KOPT-K1 (cell line): ENCODE measurements around the gene SCN8A.
A peak's percentile ranks its signal among the peaks of the same experiment; 100 is the strongest.
"Not testable (repeated sequence)": the region's sequence is repeated elsewhere in the genome, so short reads cannot be mapped to it uniquely, and the experiment has no call there.

ENCODE experiments used
- H3K27ac ChIP-seq: fragments of 200-600 bp; sonication (generic); 2 replicates; pipeline ENCODE4 v1.5.1; 2016; ENCODE audit warnings: antibody characterized with exemption, mild to moderate bottlenecking, low read depth, low read length; ENCODE audit not compliant: poor library complexity, severe bottlenecking
- H3K36me3 ChIP-seq: fragments of 200-600 bp; sonication (generic); 2 replicates; pipeline ENCODE4 v1.5.1; 2017; ENCODE audit warnings: antibody characterized with exemption, mild to moderate bottlenecking, low read length, moderate library complexity; ENCODE audit not compliant: insufficient read depth
- H3K9me3 ChIP-seq: fragments of 200-600 bp; sonication (generic); 2 replicates; pipeline ENCODE4 v1.5.1; 2017; ENCODE audit warnings: antibody characterized with exemption, low read length, mild to moderate bottlenecking; ENCODE audit not compliant: insufficient read depth, poor library complexity, severe bottlenecking

The SCN8A gene

DNA sequence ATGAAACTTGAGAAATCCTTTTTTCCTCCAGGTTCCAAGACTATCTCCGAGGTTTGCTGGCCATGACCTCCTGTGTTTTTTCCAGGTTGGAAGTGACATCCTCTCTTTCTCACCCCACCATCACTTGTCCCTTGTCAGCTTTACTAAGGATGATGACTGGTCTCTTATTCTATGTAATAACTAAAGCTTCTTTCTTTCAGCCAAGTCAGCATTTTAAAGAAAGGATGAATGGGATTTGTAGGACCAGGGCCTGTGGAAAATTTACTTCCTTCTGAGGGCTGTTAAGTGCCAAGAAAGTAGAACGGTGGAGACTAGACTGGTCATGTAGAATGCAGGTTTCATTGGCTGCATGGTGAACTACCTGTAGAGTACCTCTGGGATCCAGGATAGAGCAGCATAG is 183.9 kb downstream of the SCN8A start:
- Histone ChIP-seq H3K36me3 (no peaks in the 10 kb centered on the region), H3K9me3 (no peaks in the 10 kb centered on the region), H3K27ac (no peak overlapping the region)

DNA sequence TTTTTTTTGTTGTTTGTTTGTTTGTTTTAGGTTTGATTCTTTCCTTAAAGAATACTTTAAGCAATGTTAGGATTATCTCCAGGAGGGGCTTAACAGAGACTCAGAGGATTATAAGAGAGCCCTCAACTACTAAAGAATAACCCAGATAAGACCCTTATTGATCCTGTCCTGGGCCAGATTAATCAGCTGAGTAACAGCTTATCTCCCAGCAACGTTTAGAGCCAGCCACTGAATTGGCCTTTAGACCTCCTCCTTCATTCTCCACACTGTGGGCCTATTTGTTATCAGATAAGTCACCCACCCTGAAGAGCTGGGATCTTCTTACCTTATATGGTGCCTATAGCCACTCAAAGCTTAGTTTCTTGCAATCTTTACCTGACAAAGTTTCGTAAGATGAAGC is 186.4 kb downstream of the SCN8A start:
- no peak overlapping the region for H3K27ac ChIP-seq
- no peaks in the 10 kb centered on the region for H3K9me3 ChIP-seq
- no peaks in the 10 kb centered on the region for H3K36me3 ChIP-seq

DNA sequence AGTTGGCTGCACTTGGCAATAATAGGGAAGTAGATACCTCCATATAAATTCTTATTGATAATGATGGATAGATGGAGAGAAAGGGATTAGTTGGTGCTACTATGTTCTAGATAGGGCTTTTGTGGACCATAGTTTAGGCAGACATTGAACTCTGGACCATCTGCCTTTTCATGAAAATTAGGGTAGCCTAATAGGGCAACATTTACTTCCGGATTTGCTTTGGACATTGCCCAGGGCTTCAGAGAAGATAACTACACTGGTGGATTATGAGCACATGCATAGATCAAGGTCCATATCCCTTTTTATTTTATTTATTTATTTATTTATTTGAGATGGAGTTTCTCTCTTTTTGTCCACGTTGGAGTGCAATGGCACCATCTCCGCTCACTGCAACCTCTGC is 186.9 kb downstream of the SCN8A start:
- H3K9me3 ChIP-seq = no peaks in the 10 kb centered on the region
- H3K36me3 ChIP-seq = no peaks in the 10 kb centered on the region
- H3K27ac ChIP-seq = no peak overlapping the region

DNA sequence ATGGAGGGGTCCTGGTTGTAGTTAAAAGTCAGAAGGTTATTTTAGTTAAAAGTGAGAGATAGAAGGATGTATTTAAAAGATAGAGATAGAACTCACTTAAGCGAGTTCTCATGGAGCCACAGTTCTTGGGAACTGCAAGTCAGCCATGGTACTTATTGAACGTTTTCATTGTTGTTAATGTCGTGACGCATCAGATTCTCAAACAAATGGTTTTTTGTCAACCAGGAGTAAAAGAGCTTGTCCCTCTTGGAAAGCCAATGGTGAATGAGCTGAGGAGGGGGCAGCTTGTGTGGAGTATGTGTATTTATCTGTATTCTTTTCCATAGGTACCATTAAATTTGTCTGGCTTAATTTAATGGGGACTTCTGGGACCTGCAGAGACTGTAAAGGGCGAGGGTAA is 188.8 kb downstream of the SCN8A start:
- Histone ChIP-seq H3K36me3 (no peaks in the 10 kb centered on the region), H3K9me3 (no peaks in the 10 kb centered on the region), H3K27ac (peak overlapping the region; percentile 65)

- Histone ChIP-seq H3K36me3 (no peaks in the 10 kb centered on the region), H3K9me3 (no peaks in the 10 kb centered on the region), H3K27ac (peak overlapping the region; percentile 78)
Observed at GRCh38 chr12:51784688-51785087, 193.7 kb downstream of the SCN8A start.

DNA sequence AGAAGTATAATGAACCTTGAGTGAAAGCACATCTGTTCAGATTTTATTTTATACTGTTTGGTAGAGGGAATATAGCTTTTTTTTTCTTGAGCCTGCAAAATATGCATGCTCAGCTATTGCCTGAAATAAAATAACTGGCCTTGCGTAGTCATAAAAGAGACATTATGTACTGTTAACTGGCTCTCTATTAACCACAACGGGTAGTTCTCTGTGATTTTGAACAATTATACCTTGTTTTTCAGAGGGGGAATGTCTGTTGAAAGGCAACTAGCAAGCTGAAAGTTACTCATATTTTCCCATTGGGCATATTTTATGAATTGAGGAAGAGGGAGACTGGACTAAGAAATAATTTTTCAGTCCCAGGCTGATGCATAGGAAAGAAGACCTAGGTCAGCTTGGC is 194.9 kb downstream of the SCN8A start:
- no peaks in the 10 kb centered on the region for H3K36me3 ChIP-seq
- no peaks in the 10 kb centered on the region for H3K9me3 ChIP-seq

GRCh38 chr12:51788876-51789275 is 197.8 kb downstream of the SCN8A start:
- H3K9me3 ChIP-seq = no peaks in the 10 kb centered on the region
- H3K27ac ChIP-seq = no peak overlapping the region

More for the DNA sequence above, 194.9 kb downstream of the SCN8A start:
- H3K27ac ChIP-seq = peak overlapping the region; percentile 78

DNA sequence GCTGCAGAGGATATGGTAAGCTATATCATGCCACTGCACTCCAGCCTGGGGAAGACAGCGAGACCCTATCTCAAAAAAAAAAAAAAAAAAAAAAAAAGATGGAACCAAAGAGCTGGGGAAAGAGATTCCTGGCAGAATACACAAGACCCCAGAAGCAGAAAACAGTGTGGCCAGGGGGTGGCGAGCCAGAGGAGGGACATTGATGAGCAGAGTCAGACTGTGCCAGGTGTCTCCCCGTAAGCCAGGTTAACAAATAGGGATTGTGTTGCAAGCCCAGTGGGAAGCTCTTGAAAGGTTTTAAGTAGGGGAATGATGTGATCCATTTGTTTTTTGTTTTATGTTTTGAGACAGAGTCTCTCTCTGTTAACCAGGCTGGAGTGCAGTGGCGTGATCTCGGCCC is 201.4 kb downstream of the SCN8A start:
- H3K27ac ChIP-seq = no peak overlapping the region
- H3K9me3 ChIP-seq = no peaks in the 10 kb centered on the region
- no peaks in the 10 kb centered on the region; the same call in 1 of the 2 replicates for H3K36me3 ChIP-seq

More at GRCh38 chr12:51788876-51789275, 197.8 kb downstream of the SCN8A start:
- H3K36me3 ChIP-seq = no peaks in the 10 kb centered on the region

GRCh38 chr12:51793201-51793600 is 202.2 kb downstream of the SCN8A start:
- H3K36me3 ChIP-seq = no peaks in the 10 kb centered on the region; the same call in 1 of the 2 replicates
- H3K27ac ChIP-seq = no peak overlapping the region

DNA sequence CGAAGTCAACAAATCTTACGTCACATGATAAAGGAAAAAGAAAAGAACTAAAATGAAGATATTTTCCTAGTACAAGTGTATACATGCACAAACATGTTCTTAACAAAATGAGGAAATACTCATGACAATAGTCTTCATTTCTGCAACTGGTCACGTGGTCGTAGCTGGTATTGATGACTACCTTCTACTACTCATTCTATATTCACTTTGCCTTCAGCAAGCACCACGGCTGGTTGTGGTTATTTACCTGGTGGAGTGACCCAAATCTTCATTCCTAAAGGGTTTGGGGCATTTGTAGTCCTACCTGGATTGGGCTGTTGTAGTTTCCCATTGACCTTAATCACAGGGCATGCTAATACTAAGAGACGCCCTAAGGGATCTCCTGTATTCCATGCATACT is 206.3 kb downstream of the SCN8A start:
- H3K36me3 ChIP-seq = no peaks in the 10 kb centered on the region; the same call in 1 of the 2 replicates

More at GRCh38 chr12:51793201-51793600, 202.2 kb downstream of the SCN8A start:
- no peaks in the 10 kb centered on the region for H3K9me3 ChIP-seq

GRCh38 chr12:51798051-51798450 is 207.0 kb downstream of the SCN8A start:
- H3K27ac ChIP-seq, H3K36me3 ChIP-seq, H3K9me3 ChIP-seq: not testable (repeated sequence)

More for the DNA sequence above, 206.3 kb downstream of the SCN8A start:
- H3K9me3 ChIP-seq = no peaks in the 10 kb centered on the region
- no peak overlapping the region for H3K27ac ChIP-seq

DNA sequence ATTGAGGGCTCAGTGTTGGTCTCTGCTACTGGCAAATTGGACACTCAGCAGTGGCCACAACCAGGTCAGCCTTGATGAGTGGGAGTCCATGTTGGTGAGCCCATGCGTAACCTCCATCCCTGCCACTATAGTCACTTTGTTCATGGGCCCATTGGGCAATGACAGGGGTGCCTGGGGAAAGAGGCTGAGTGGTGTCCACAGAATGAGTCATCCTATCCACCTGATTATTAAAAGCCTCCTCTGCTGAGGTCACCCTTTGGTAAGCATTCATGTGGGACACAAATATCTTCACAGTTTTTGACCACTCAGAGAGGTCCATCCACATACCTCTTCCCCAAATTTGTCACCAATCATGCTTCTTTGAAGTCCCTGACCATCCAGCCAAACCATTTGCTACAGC is 207.5 kb downstream of the SCN8A start:
- H3K9me3 ChIP-seq = no peaks in the 10 kb centered on the region
- no peak overlapping the region for H3K27ac ChIP-seq
- no peaks in the 10 kb centered on the region; the same call in 1 of the 2 replicates for H3K36me3 ChIP-seq

DNA sequence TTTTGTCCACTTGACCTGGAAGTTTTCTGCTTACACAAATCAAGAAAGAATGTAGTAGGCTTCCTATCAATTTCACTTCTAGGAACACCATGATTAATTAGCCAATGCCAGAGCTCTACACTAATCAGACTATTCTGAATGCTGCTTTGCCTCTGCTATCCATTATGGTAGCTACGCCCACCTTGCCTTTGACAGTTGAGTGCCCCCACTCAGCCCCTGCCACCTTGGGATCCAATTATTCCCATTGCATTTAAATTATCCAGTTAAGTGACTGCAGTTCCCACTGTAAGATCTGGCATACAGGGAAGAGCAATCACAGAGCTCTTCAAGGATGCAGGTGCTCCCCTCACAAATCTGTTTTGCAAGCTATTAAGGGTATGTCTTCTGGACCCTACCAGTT is 210.0 kb downstream of the SCN8A start:
- Histone ChIP-seq H3K36me3 (no peaks in the 10 kb centered on the region), H3K27ac (no peak overlapping the region), H3K9me3 (no peaks in the 10 kb centered on the region)

DNA sequence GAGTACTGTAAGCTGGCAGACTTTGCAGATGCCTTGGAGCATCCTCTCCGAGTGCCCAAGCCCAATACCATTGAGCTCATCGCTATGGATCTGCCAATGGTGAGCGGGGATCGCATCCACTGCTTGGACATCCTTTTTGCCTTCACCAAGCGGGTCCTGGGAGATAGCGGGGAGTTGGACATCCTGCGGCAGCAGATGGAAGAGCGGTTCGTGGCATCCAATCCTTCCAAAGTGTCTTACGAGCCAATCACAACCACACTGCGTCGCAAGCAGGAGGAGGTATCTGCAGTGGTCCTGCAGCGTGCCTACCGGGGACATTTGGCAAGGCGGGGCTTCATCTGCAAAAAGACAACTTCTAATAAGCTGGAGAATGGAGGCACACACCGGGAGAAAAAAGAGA is 215.9 kb downstream of the SCN8A start:
- no peaks in the 10 kb centered on the region for H3K9me3 ChIP-seq
- no peak overlapping the region for H3K27ac ChIP-seq
- no peaks in the 10 kb centered on the region for H3K36me3 ChIP-seq

DNA sequence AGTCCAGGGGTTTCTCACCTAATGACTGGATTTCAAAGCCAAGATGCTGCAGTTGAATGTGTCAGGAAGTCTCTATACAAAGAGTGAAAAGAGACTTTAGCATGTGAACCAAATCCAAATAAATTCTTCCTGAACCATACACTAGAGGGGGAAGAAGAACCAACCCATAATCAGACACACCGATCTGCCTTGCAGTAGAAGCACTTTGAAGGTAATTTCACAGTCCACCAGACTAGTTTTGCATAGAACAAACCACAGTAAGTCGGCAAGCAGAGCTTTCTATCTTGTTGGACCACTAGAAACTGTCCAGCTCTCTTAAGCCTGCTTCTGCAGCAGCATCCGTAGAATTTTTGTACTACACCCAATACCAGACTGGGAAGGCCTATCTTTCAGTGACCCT is 218.2 kb downstream of the SCN8A start:
- Histone ChIP-seq H3K9me3 (no peaks in the 10 kb centered on the region), H3K36me3 (no peaks in the 10 kb centered on the region), H3K27ac (no peak overlapping the region)

DNA sequence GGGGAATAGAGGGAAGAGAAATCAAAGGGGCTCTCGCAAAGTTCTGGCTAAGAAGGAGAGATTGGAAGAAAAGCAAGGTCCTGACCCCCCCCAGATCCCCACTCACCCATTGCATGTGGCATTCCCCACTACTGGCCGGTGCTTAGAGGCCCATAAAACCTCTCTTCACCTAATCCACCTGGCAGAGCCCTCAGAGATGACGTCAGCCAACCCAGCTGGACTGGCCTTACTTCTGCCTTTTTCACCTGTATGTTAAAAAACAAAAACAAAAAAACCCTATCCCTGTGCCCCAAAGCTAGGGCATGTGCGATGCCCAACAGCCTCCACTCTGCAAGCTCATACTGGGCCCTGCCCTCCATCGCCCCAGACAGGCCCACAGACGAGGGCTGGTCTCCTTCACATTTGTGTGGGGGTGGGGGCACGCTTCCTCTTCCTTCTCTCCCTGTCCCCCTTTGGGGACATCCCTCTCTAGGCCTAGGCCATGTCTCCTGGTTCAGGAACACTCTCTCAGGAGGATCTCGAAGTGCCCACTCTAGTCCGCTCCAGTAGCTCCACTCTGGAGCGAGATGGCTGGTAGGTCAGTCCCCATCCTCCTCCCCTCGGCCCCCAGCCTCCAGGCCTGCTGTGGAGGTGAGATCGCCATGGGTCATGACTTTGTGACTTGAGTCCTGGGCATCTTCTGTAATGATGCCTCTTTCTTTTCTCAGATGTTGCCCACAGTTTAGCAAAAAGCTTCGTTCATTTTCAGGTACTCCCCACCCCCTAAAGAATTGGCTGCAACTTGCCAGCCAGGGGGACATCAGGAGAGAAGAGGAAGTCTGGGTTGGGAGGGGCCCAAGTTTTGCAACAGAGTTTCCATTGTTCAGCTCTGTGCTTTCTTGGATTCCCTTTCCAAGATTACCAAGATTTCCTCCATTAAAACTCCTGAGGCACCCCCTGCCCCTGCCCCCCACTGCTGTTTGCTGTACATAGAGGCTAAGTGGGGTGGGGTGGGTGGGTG is 220.5 kb downstream of the SCN8A start:
- Histone ChIP-seq H3K9me3 (no peaks in the 10 kb centered on the region), H3K27ac (no peak overlapping the region), H3K36me3 (no peaks in the 10 kb centered on the region)
